Right lobe of liver (tissue), 4 donors: Measurements from ENCODE around the gene MAML2.

Experiments used
- POLR2A ChIP-seq: fragments of 450-650 bp; IDR thresholded peaks from one replicate; pipeline ENCODE4 v1.6.1; 2017; ENCODE audit warnings: antibody characterized with exemption, mild to moderate bottlenecking
- TF ChIP-seq, protein P1 (sequence below), 4 donors: fragments of 200-600 bp in 3 of 4; fragments of 450-650 bp in 1 of 4; IDR thresholded peaks; one replicate each; pipeline versions ENCODE4 v1.5.1 to v1.8.0; 2016 to 2022; ENCODE audit warnings: antibody characterized with exemption in 4 of 4, mild to moderate bottlenecking in 2 of 4
- donor health status: DM: no; HTN: no; CAD: no.
- donor health status: DM: no; HTN: no; CAD: no.
- donor health status: DM: no; HTN: yes; CAD: no.

DNA sequence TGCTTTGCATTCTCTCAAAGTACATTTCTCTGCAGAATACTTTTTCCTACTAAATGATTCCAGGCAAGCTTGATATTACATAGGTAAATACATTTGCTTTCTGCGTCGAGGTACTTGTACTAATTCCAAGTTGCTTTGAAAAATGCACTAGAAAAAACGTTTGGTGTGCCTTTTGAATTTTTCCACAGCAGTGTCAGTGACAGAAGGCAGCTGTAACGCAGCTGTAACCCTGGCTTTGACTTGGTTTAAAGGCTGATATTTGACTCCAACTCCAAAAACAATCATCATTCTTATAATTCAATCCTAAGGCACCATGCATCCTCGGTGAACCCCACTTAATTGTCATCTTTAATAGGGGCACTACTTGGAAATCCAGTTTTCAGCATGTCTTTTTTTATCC lies 125.0 kb downstream of the MAML2 start:
- TF ChIP-seq, protein P1, sequence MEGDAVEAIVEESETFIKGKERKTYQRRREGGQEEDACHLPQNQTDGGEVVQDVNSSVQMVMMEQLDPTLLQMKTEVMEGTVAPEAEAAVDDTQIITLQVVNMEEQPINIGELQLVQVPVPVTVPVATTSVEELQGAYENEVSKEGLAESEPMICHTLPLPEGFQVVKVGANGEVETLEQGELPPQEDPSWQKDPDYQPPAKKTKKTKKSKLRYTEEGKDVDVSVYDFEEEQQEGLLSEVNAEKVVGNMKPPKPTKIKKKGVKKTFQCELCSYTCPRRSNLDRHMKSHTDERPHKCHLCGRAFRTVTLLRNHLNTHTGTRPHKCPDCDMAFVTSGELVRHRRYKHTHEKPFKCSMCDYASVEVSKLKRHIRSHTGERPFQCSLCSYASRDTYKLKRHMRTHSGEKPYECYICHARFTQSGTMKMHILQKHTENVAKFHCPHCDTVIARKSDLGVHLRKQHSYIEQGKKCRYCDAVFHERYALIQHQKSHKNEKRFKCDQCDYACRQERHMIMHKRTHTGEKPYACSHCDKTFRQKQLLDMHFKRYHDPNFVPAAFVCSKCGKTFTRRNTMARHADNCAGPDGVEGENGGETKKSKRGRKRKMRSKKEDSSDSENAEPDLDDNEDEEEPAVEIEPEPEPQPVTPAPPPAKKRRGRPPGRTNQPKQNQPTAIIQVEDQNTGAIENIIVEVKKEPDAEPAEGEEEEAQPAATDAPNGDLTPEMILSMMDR (IDR thresholded peaks at IDR 0.05) = no peak
- TF ChIP-seq POLR2A = no peak
